Upper lobe of left lung (tissue), 6 donors: ENCODE results near the gene MRTO4. TPM values are rescaled to one million over a fixed set of nuclear protein-coding genes. Genes with fewer than 3 reads are reported as not detected.

Source experiments
- ATAC-seq, 2 donors: fragments of 200-7000 bp; cut with Tn5 transposase; one replicate each; pipeline ENCODE4 v1.9.1; 2022; ENCODE audit warnings: mild to moderate bottlenecking in 2 of 2, moderate library complexity in 2 of 2; ENCODE audit not compliant: low FRiP score in 2 of 2
- DNase-seq, 2 donors: peaks; one replicate each; pipeline ENCODE4 v3.0.0-alpha.2; 2019 to 2020
- H3K27ac ChIP-seq, 4 donors: fragments of 200-600 bp; sonication (generic); one replicate each; pipeline ENCODE4 v1.5.1; 2016 to 2019
- H3K27me3 ChIP-seq, 4 donors: fragments of 200-600 bp; sonication (generic); one replicate each; pipeline ENCODE4 v1.5.1; 2017 to 2019
- H3K36me3 ChIP-seq, 4 donors: fragments of 200-600 bp; sonication (generic); one replicate each; pipeline ENCODE4 v1.5.1; 2016 to 2019
- H3K4me1 ChIP-seq, 4 donors: fragments of 200-600 bp; sonication (generic); one replicate each; pipeline ENCODE4 v1.5.1; 2018 to 2019
- H3K4me3 ChIP-seq, 4 donors: fragments of 200-600 bp; sonication (generic); one replicate each; pipeline ENCODE4 v1.5.1; 2017 to 2019; ENCODE audit warnings: mild to moderate bottlenecking in 2 of 4, moderate library complexity in 1 of 4
- H3K9me3 ChIP-seq, 4 donors: fragments of 200-600 bp; sonication (generic); one replicate each; pipeline ENCODE4 v1.5.1; 2018 to 2019
- CTCF ChIP-seq, 6 experiments: fragments of 450-650 bp in 4 of 6; fragments of 200-600 bp in 2 of 6; sonication (generic) in 2 of 6; IDR thresholded peaks; one replicate each; pipeline ENCODE4 v1.5.1; 2016 to 2019; ENCODE audit warnings: antibody characterized with exemption in 6 of 6
- EP300 ChIP-seq, 4 donors: sonication (generic); formaldehyde crosslinking; IDR thresholded peaks; one replicate each; pipeline ENCODE4 v1.5.1; 2017; ENCODE audit warnings: antibody characterized with exemption in 4 of 4, control low read depth in 2 of 4
- POLR2A ChIP-seq, 4 donors: fragments of 450-650 bp; IDR thresholded peaks; one replicate each; pipeline ENCODE4 v1.5.1; 2016 to 2017; ENCODE audit warnings: antibody characterized with exemption in 4 of 4, mild to moderate bottlenecking in 2 of 4
- POLR2AphosphoS5 ChIP-seq, 2 donors: sonication (generic); formaldehyde crosslinking; IDR thresholded peaks; one replicate each; pipeline ENCODE4 v1.5.1; 2017; ENCODE audit warnings: antibody characterized with exemption in 2 of 2
- WGBS, 2 donors: methylation state at CpG; one replicate each; pipeline ENCODE4 v1.1.5; 2017 to 2018; 5-methylcytosine and 5-hydroxymethylcytosine counted together
- small RNA-seq, 4 donors: library from RNA; depleted of rRNA; stranded (forward); fragments of <200 nt; gene quantifications; one replicate each; pipeline ENCODE3, GENCODE V24; 2016
- total RNA-seq, 6 donors: library from RNA; depleted of rRNA in 4 of 6; stranded (reverse); fragments of >200 nt in 4 of 6; gene quantifications; one replicate each; pipeline versions ENCODE4 v1.1.0 to v1.2.1, GENCODE V29; 2016 to 2021
- donor health status: DM: no; HTN: no; CAD: no; lungs with moderate emphysema.
- donor health status: DM: no; HTN: yes; CAD: no; lungs with severe emphysema.

MRTO4 gene
- total RNA-seq, 6 donors from 2014 or later: 7.3 to 31.8 (median 13.9) TPM

- Histone ChIP-seq H3K4me1 (peaks cover 11 to 18% (median 15%) of the 10 kb centered on the region in 4 donors), H3K36me3 (peaks cover 17 to 55% (median 43%) of the 10 kb centered on the region in 4 donors), H3K27me3 (no peaks in the 10 kb centered on the region), H3K4me3 (no peak overlapping the region), H3K9me3 (no peaks in the 10 kb centered on the region), H3K27ac (no peak overlapping the region)
- no peak for DNase-seq
- no peak for ATAC-seq
- TF ChIP-seq CTCF (IDR thresholded peaks at IDR 0.05) (no peak), EP300 (IDR thresholded peaks at IDR 0.05) (no peak), POLR2A (IDR thresholded peaks at IDR 0.05) (no peak), POLR2AphosphoS5 (IDR thresholded peaks at IDR 0.05) (no peak)
- WGBS, 2 donors: 91 to 92% methylated on average over 6 to 8 of the region's 10 CpGs
These were observed 56.3 kb downstream of the MRTO4 start for GRCh38 chr1:19307794-19308508.

- H3K4me3 ChIP-seq: no peak overlapping the region
- no peaks in the 10 kb centered on the region for H3K27me3 ChIP-seq
- H3K9me3 ChIP-seq: no peaks in the 10 kb centered on the region
- no peak for ATAC-seq
- H3K4me1 ChIP-seq: peaks cover 17 to 24% (median 21%) of the 10 kb centered on the region in 4 donors
- H3K27ac ChIP-seq: no peak overlapping the region
- TF ChIP-seq POLR2A (IDR thresholded peaks at IDR 0.05) (no peak), EP300 (IDR thresholded peaks at IDR 0.05) (no peak)
- DNase-seq: no peak
- WGBS, 2 donors: 90 to 100% methylated on average over 3 of the region's 3 CpGs
- peaks cover 17 to 50% (median 38%) of the 10 kb centered on the region in 4 donors for H3K36me3 ChIP-seq
These were observed 56.9 kb downstream of the MRTO4 start for GRCh38 chr1:19308509-19308907.

GRCh38 chr1:19309123-19309813, 57.7 kb downstream of the MRTO4 start:
- WGBS, 2 donors: 78 to 89% methylated on average over 6 of the region's 6 CpGs
- no peaks in the 10 kb centered on the region for H3K27me3 ChIP-seq
- H3K4me3 ChIP-seq: no peak overlapping the region
- no peak overlapping the region for H3K27ac ChIP-seq
- H3K4me1 ChIP-seq: peaks cover 20 to 32% (median 23%) of the 10 kb centered on the region in 4 donors
- ATAC-seq (no peak), DNase-seq (no peak)
- peaks cover 17 to 42% (median 31%) of the 10 kb centered on the region in 4 donors for H3K36me3 ChIP-seq
- TF ChIP-seq EP300 (IDR thresholded peaks at IDR 0.05) (no peak), POLR2A (IDR thresholded peaks at IDR 0.05) (no peak), CTCF (IDR thresholded peaks at IDR 0.05) (no peak), POLR2AphosphoS5 (IDR thresholded peaks at IDR 0.05) (no peak)
- no peaks in the 10 kb centered on the region for H3K9me3 ChIP-seq

Small RNA genes lying within 50 kb of the gene (small RNA-seq; reads per million reads assigned to genes)
- gene RNU6-1099P: 0 reads per million in 4 donors

Other genes with a start within 250 kb of the MRTO4 start
- 100 to 1,000 TPM; 101 to 317 (median 135) TPM for gene UBR4, start 41.5 kb upstream of the MRTO4 start, total RNA-seq
- 10 to 100 TPM; 31.7 to 65.0 (median 41.9) TPM for gene EMC1, start 281 bp upstream of the MRTO4 start, total RNA-seq
- 1 to 10 TPM in 3 of 6 donors, under 1 TPM in 2, not detected in 1; 0.91 to 9.4 (median 1.0) TPM for gene AKR7A3, start 37.0 kb downstream of the MRTO4 start, total RNA-seq
- gene AKR7A2, start 60.3 kb downstream of the MRTO4 start, total RNA-seq: 10 to 100 TPM; 25.2 to 66.3 (median 47.6) TPM
- 10 to 100 TPM; 15.6 to 30.3 (median 24.3) TPM for gene SLC66A1, start 60.5 kb downstream of the MRTO4 start, total RNA-seq
- 100 to 1,000 TPM in 5 of 6 donors, 10 to 100 TPM in 1; 96.4 to 303 (median 144) TPM for gene CAPZB, start 233.7 kb downstream of the MRTO4 start, total RNA-seq